CD14-positive monocyte (primary cell): Measurements from ENCODE around the gene C9orf152. TPM values are rescaled to one million over a fixed set of nuclear protein-coding genes. Genes with fewer than 3 reads are reported as not detected.

Source experiments
- DNase-seq, 3 donors: peaks; one replicate each; pipeline ENCODE4 v3.0.0-alpha.2; 2011 to 2022
- H2AFZ ChIP-seq: 2 replicates; pipeline ENCODE4 v1.6.0; 2012; ENCODE audit warnings: mild to moderate bottlenecking, low read depth, low read length, inconsistent platforms; ENCODE audit not compliant: insufficient read depth, poor library complexity, severe bottlenecking
- H3K27ac ChIP-seq, 2 donors: 1 replicate in 1 of 2; 2 replicates in 1 of 2; pipeline ENCODE4 v1.5.1; 2012 to 2013; ENCODE audit warnings: low read length in 2 of 2, control low read depth in 1 of 2, inconsistent platforms in 1 of 2, low read depth in 1 of 2, mild to moderate bottlenecking in 1 of 2
- H3K27me3 ChIP-seq, 2 donors: one replicate each; pipeline versions ENCODE4 v1.6.0 to v1.6.1; 2011 to 2013; ENCODE audit warnings: low read length in 2 of 2; ENCODE audit not compliant: control insufficient read depth in 2 of 2, insufficient read depth in 2 of 2
- H3K36me3 ChIP-seq, 2 donors: replicated peaks in 1 of 2; 1 replicate in 1 of 2; 2 replicates in 1 of 2; pipeline versions ENCODE4 v1.5.1 to v1.6.1; 2012 to 2013; ENCODE audit warnings: low read length in 2 of 2, control low read depth in 1 of 2, inconsistent platforms in 1 of 2, mild to moderate bottlenecking in 1 of 2; ENCODE audit not compliant: insufficient read depth in 2 of 2, control insufficient read depth in 1 of 2
- H3K4me1 ChIP-seq, 2 donors: 1 replicate in 1 of 2; 2 replicates in 1 of 2; pipeline versions ENCODE4 v1.5.1 to v1.6.1; 2012 to 2013; ENCODE audit warnings: low read length in 2 of 2, control low read depth in 1 of 2, inconsistent platforms in 1 of 2, mild to moderate bottlenecking in 1 of 2, moderate library complexity in 1 of 2; ENCODE audit not compliant: insufficient read depth in 2 of 2, control insufficient read depth in 1 of 2
- H3K4me2 ChIP-seq: replicated peaks from 2 replicates; pipeline ENCODE3; 2012; ENCODE audit warnings: low read length, moderate library complexity, mild to moderate bottlenecking; ENCODE audit not compliant: poor library complexity, severe bottlenecking; ENCODE audit errors: extremely low read depth
- H3K4me3 ChIP-seq, 3 experiments: fragments of 200-600 bp in 1 of 3; sonication (generic) in 1 of 3; replicated peaks in 1 of 3; 1 replicate in 2 of 3; 2 replicates in 1 of 3; pipeline ENCODE4 v1.5.1; 2011 to 2013; ENCODE audit warnings: low read length in 3 of 3, mild to moderate bottlenecking in 3 of 3, control low read depth in 2 of 3, low read depth in 2 of 3, inconsistent platforms in 1 of 3, moderate library complexity in 1 of 3
- H3K79me2 ChIP-seq: 2 replicates; pipeline ENCODE4 v1.6.0; 2012; ENCODE audit warnings: mild to moderate bottlenecking, control low read depth, inconsistent platforms, low read length, moderate library complexity; ENCODE audit not compliant: insufficient read depth
- H3K9ac ChIP-seq: 2 replicates; pipeline ENCODE4 v1.6.0; 2017; ENCODE audit warnings: low read length, mild to moderate bottlenecking; ENCODE audit not compliant: insufficient read depth, poor library complexity, severe bottlenecking
- H3K9me3 ChIP-seq, 2 donors: replicated peaks in 1 of 2; 1 replicate in 1 of 2; 2 replicates in 1 of 2; pipeline versions ENCODE4 v1.5.1 to v1.6.1; 2012 to 2013; ENCODE audit warnings: low read length in 2 of 2, control low read depth in 1 of 2; ENCODE audit not compliant: control insufficient read depth in 1 of 2, insufficient read depth in 1 of 2
- H4K20me1 ChIP-seq: 2 replicates; pipeline ENCODE4 v1.6.0; 2012; ENCODE audit warnings: mild to moderate bottlenecking, low read length, control low read depth, moderate library complexity; ENCODE audit not compliant: insufficient read depth
- H3K27ac Mint-ChIP-seq, 7 donors: one replicate each; pipeline ENCODE4 v1.8.0; 2020; ENCODE audit warnings: mild to moderate bottlenecking in 7 of 7, mixed read lengths in 7 of 7, moderate library complexity in 6 of 7, inconsistent platforms in 2 of 7
- H3K27me3 Mint-ChIP-seq, 3 donors: one replicate each; pipeline ENCODE4 v1.8.0; 2021 to 2022; ENCODE audit warnings: low read depth in 3 of 3, mild to moderate bottlenecking in 3 of 3, mixed read lengths in 3 of 3, moderate library complexity in 3 of 3, inconsistent platforms in 1 of 3
- H3K36me3 Mint-ChIP-seq, 2 donors: one replicate each; pipeline ENCODE4 v1.8.0; 2020; ENCODE audit warnings: mixed read lengths in 2 of 2, inconsistent platforms in 1 of 2, mild to moderate bottlenecking in 1 of 2
- H3K4me1 Mint-ChIP-seq: one replicate; pipeline ENCODE4 v1.8.0; 2020; ENCODE audit warnings: mild to moderate bottlenecking, mixed read lengths
- H3K4me3 Mint-ChIP-seq, 2 donors: one replicate each; pipeline ENCODE4 v1.8.0; 2020; ENCODE audit warnings: mild to moderate bottlenecking in 2 of 2, mixed read lengths in 2 of 2, moderate library complexity in 1 of 2
- H3K9me3 Mint-ChIP-seq, 7 donors: one replicate each; pipeline ENCODE4 v1.8.0; 2020 to 2022; ENCODE audit warnings: mixed read lengths in 7 of 7, mild to moderate bottlenecking in 6 of 7, moderate library complexity in 6 of 7, inconsistent platforms in 2 of 7
- WGBS: methylation state at CpG from one replicate; pipeline ENCODE4 v1.1.5; 2013; ENCODE audit warnings: missing lambda C conversion rate; ENCODE audit not compliant: insufficient coverage; 5-methylcytosine and 5-hydroxymethylcytosine counted together
- intact Hi-C, 2 donors: fragments of 100-400 bp; cut with micrococcal nuclease; formaldehyde crosslinking; loops; one replicate each; pipeline versions ENCODE4 v1.15.0 to v1.15.1; 2023
- polyA plus RNA-seq, 3 donors: library from polyadenylated mRNA; depleted of rRNA in 1 of 3; unstranded in 2 of 3; stranded (reverse) in 1 of 3; fragments of 300-500 nt in 2 of 3; fragments of >200 nt in 1 of 3; fragmentation: Illumina TruSeq in 2 of 3; gene quantifications; 1 replicate in 2 of 3; 2 replicates in 1 of 3; pipeline ENCODE4 v1.2.3, GENCODE V29; 2012 to 2021
- TF ChIP-seq, protein P1 (sequence below): fragments of 200-600 bp; IDR thresholded peaks from one replicate; pipeline ENCODE4 v1.8.0; 2022; ENCODE audit warnings: antibody characterized with exemption, mild to moderate bottlenecking

The C9orf152 gene
- polyA plus RNA-seq, 3 donors = not detected

DNA sequence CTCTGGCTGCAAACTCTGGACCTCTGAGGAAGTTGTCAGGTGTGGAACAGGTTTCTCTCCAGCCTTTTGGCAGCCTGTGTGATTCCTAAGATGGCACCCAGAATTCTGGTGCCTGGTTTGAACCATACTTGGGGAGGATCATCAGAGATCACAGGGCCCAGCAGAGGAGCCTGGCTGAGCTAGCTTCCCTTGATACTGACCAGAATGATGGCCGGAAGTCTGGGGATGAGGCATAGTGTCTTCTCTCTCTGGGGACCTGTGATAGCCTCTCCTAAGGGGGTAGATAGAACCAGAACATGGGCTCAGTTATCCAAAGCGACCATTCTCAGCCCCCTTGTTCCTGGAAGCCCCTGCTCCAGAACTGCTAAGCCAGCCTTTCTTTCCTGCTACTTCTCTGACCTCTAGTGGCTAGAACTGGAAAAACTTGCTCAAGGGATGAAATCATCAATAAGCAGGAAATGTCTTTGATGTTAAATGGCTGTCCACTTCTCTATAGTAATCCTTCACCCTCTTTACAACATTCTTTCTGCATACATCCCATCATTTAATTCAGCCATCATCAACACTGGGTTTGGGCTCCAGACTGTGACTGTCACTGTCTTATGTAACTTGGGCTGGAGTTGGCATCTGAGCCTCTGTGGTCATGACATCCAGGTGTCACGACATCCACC is 55.1 kb downstream of the C9orf152 start:
- intact Hi-C loops = loop anchor here (1.0 to 5.0 kb wide), 2 partner anchors 246 to 249 kb away; no protein-coding TSS in a partner anchor
- peak; percentile 18 to 60 (median 56) for DNase-seq
- H3K9ac ChIP-seq = no peak overlapping the region
- H3K27me3 ChIP-seq = no peaks in the 10 kb centered on the region
- peaks cover 86% of the 10 kb centered on the region for H3K79me2 ChIP-seq
- no peaks in the 10 kb centered on the region for H4K20me1 ChIP-seq
- no peaks in the 10 kb centered on the region for H3K36me3 ChIP-seq
- H3K4me1 Mint-ChIP-seq = peaks cover 66% of the 10 kb centered on the region
- H3K27me3 Mint-ChIP-seq = peaks cover 0 to 3% (median 1%) of the 10 kb centered on the region in 3 donors
- no peak overlapping the region for H3K4me3 ChIP-seq
- peak overlapping the region in 2 of 7 donors; percentile 82 to 85 for H3K27ac Mint-ChIP-seq
- H2AFZ ChIP-seq = no peak overlapping the region
- no peak overlapping the region for H3K4me2 ChIP-seq
- H3K4me3 Mint-ChIP-seq = no peak overlapping the region
- H3K36me3 Mint-ChIP-seq = peaks cover 0 to 6% of the 10 kb centered on the region in 2 donors
- TF ChIP-seq, protein P1, sequence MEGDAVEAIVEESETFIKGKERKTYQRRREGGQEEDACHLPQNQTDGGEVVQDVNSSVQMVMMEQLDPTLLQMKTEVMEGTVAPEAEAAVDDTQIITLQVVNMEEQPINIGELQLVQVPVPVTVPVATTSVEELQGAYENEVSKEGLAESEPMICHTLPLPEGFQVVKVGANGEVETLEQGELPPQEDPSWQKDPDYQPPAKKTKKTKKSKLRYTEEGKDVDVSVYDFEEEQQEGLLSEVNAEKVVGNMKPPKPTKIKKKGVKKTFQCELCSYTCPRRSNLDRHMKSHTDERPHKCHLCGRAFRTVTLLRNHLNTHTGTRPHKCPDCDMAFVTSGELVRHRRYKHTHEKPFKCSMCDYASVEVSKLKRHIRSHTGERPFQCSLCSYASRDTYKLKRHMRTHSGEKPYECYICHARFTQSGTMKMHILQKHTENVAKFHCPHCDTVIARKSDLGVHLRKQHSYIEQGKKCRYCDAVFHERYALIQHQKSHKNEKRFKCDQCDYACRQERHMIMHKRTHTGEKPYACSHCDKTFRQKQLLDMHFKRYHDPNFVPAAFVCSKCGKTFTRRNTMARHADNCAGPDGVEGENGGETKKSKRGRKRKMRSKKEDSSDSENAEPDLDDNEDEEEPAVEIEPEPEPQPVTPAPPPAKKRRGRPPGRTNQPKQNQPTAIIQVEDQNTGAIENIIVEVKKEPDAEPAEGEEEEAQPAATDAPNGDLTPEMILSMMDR = peak; percentile 92
- no CpG with 5 or more reads among the region's 3 CpGs for WGBS
- peak overlapping the region in 1 of 2 donors; percentile 26 for H3K27ac ChIP-seq
- peaks cover 0 to 6% of the 10 kb centered on the region in 2 donors for H3K9me3 ChIP-seq
- peaks cover 49 to 52% of the 10 kb centered on the region in 2 donors for H3K4me1 ChIP-seq
- peaks cover 5 to 8% (median 5%) of the 10 kb centered on the region in 7 donors for H3K9me3 Mint-ChIP-seq

Other genes with a start within 250 kb of the C9orf152 start
- gene TXN, start 48.3 kb upstream of the C9orf152 start, polyA plus RNA-seq = 100 to 1,000 TPM in 2 of 3 donors, 10 to 100 TPM in 1; 91.8 to 224 (median 209) TPM
- not detected for gene TXNDC8, start 129.7 kb upstream of the C9orf152 start, polyA plus RNA-seq